HEK293T (cell line): ENCODE data around the gene GTSE1.

ENCODE experiments used
- CTCF ChIA-PET: fragments of 350-600 bp; formaldehyde crosslinking; extraction: SDS; loops from one replicate; lab custom pipeline; 2021; ENCODE audit warnings: antibody characterized with exemption, inconsistent platforms; lab: Yijun Ruan, JAX
- POLR2A ChIA-PET: fragments of 350-600 bp; formaldehyde crosslinking; extraction: SDS; loops from one replicate; lab custom pipeline; 2020; ENCODE audit warnings: antibody characterized with exemption, inconsistent platforms; lab: Yijun Ruan, JAX
- DNase-seq: peaks from one replicate; pipeline ENCODE4 v3.0.0; 2012; ENCODE audit warnings: mixed read lengths; ENCODE audit errors: extremely low spot score
- ARNT ChIP-seq: fragments of 450-650 bp; IDR thresholded peaks from 2 replicates; pipeline ENCODE4 v1.6.1; 2017; ENCODE audit warnings: mild to moderate bottlenecking
- BHLHE40 ChIP-seq: fragments of 450-650 bp; IDR thresholded peaks from 2 replicates; pipeline ENCODE4 v1.6.1; 2016; ENCODE audit warnings: mild to moderate bottlenecking, moderate library complexity, borderline replicate concordance
- CTBP1 ChIP-seq: fragments of 450-650 bp; IDR thresholded peaks from 2 replicates; pipeline ENCODE4 v1.6.1; 2016; ENCODE audit warnings: borderline replicate concordance
- ELF4 ChIP-seq: fragments of 450-650 bp; IDR thresholded peaks from 2 replicates; pipeline ENCODE4 v1.6.1; 2017; ENCODE audit warnings: antibody characterized with exemption
- FOXA1 ChIP-seq: fragments of 450-650 bp; IDR thresholded peaks from 2 replicates; pipeline ENCODE4 v1.6.1; 2016; ENCODE audit warnings: mild to moderate bottlenecking
- FOXK2 ChIP-seq: fragments of 450-650 bp; IDR thresholded peaks from 2 replicates; pipeline ENCODE4 v1.6.1; 2016; ENCODE audit warnings: mild to moderate bottlenecking
- FOXM1 ChIP-seq: fragments of 450-650 bp; IDR thresholded peaks from 2 replicates; pipeline ENCODE4 v1.6.1; 2017; ENCODE audit warnings: mild to moderate bottlenecking, borderline replicate concordance
- HDGF ChIP-seq: fragments of 450-650 bp; IDR thresholded peaks from 2 replicates; pipeline ENCODE4 v1.6.1; 2017; ENCODE audit warnings: antibody characterized with exemption, borderline replicate concordance
- L3MBTL2 ChIP-seq: fragments of 450-650 bp; conservative IDR thresholded peaks from 2 replicates; pipeline ENCODE4 v1.6.1; 2016; ENCODE audit warnings: mild to moderate bottlenecking
- LEF1 ChIP-seq: fragments of 450-650 bp; IDR thresholded peaks from 2 replicates; pipeline ENCODE4 v1.6.1; 2017; ENCODE audit warnings: mild to moderate bottlenecking, borderline replicate concordance
- NFRKB ChIP-seq: fragments of 450-650 bp; IDR thresholded peaks from 2 replicates; pipeline ENCODE4 v1.6.1; 2016; ENCODE audit warnings: mild to moderate bottlenecking, moderate library complexity
- SP1 ChIP-seq: fragments of 450-650 bp; IDR thresholded peaks from 2 replicates; pipeline ENCODE4 v1.6.1; 2017
- SUZ12 ChIP-seq: fragments of 450-650 bp; IDR thresholded peaks from 2 replicates; pipeline ENCODE4 v1.6.1; 2016; ENCODE audit warnings: mild to moderate bottlenecking
- TARDBP ChIP-seq: fragments of 450-650 bp; IDR thresholded peaks from 2 replicates; pipeline ENCODE4 v1.6.1; 2016
- ZNF384 ChIP-seq: fragments of 450-650 bp; IDR thresholded peaks from 2 replicates; pipeline ENCODE4 v1.6.1; 2016
- TF ChIP-seq, protein P1 (sequence below): fragments of 450-650 bp; IDR thresholded peaks from 2 replicates; pipeline ENCODE4 v1.6.1; 2016

Gene GTSE1

DNA sequence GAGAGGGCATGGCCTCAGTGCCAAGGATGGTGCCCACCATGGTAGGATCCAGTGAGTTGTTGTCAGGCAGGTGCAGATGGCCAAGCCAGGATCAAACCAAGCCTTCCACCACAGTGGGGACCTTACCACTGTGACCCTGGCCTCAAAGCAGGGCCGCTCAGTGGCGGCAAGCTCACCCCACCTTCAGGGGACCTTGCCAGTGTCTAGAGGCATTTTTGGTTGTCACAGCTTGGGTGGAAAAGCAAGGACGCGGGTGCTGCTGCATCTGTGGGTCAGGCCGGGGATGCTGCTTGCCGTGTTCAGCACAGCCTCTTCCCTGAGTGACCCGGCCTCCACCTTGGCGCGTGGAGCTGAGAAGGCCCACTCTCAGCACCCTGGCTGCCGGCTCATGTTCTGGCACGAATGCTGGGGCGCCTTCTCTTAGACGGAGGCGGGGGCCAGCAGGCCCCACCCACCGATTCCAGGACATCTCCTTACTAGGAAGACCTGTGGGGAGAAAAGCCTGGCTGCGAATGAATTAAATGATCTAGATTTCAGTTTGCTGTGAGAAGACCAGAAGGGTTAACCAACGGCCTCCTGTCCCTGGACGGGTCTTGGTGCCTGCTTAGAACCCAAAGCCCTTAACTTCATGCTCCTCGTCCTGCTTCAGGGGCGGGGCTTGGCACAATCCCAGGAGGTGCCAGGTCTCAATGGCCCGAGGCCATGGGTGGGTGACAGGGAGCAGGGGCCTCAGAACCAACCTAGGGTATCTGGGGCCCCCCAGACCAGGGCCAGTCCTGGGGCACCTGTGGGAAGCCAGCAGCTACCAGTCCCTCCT is 57.7 kb downstream of the GTSE1 start:
- no peak for DNase-seq
- CTCF ChIA-PET: no interaction called here
- TF ChIP-seq ELF4 (no peak), ZNF384 (no peak), HDGF (no peak), SUZ12 (no peak), L3MBTL2 (no peak), FOXM1 (no peak), ARNT (no peak), LEF1 (no peak), SP1 (no peak), NFRKB (no peak), BHLHE40 (no peak), CTBP1 (no peak), FOXK2 (no peak)
- POLR2A ChIA-PET: no interaction called here

DNA sequence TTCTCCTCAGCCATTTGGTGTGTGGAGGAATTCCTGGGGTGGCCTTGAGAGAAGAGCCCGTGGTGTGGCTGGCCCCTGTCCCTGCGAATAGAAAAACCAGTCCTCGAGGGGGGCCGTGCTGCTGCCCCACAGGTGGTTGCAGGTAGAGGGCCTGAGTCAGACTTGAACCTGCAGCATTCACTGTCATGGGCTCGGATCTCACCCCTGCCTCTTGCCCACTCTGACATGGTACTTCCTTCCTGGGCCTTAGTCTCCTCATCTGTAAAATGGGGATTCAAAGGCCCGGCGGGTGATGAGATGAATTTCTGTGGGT is 58.3 kb downstream of the GTSE1 start:
- TF ChIP-seq, protein P1, sequence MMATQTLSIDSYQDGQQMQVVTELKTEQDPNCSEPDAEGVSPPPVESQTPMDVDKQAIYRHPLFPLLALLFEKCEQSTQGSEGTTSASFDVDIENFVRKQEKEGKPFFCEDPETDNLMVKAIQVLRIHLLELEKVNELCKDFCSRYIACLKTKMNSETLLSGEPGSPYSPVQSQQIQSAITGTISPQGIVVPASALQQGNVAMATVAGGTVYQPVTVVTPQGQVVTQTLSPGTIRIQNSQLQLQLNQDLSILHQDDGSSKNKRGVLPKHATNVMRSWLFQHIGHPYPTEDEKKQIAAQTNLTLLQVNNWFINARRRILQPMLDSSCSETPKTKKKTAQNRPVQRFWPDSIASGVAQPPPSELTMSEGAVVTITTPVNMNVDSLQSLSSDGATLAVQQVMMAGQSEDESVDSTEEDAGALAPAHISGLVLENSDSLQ: no peak
- TF ChIP-seq FOXK2 (no peak), FOXM1 (no peak), ARNT (no peak), FOXA1 (no peak), HDGF (no peak)
- DNase-seq: no peak
- ChIA-PET CTCF (interaction anchor here (0.5 to 1.8 kb wide), 3 partner anchors 13 to 349 kb away, joined by 3 to 6 read pairs (median 3); no protein-coding TSS in a partner anchor), POLR2A (no interaction called here)

- ChIA-PET CTCF (interaction anchor here (0.5 to 2.5 kb wide), 4 partner anchors 12 to 349 kb away, joined by 3 to 6 read pairs (median 4); no protein-coding TSS in a partner anchor), POLR2A (no interaction called here)
- no peak for TF ChIP-seq NFRKB
- TF ChIP-seq, protein P1: peak; percentile 67
- peak; percentile 84 for DNase-seq
Measured at GRCh38 chr22:46355369-46355995, 58.8 kb downstream of the GTSE1 start.

GRCh38 chr22:46355996-46356471 is 59.4 kb downstream of the GTSE1 start:
- POLR2A ChIA-PET: interaction anchor here (0.8 to 1.0 kb wide), 2 partner anchors 16 to 187 kb away, joined by 3 read pairs; no protein-coding TSS in a partner anchor

GRCh38 chr22:46356496-46357480 is 60.1 kb downstream of the GTSE1 start:
- CTCF ChIA-PET: interaction anchor here (1.5 to 2.5 kb wide), 3 partner anchors 11 to 191 kb away, joined by 3 to 6 read pairs (median 5); no protein-coding TSS in a partner anchor
- no peak for DNase-seq
- POLR2A ChIA-PET: interaction anchor here (0.8 to 1.0 kb wide), 2 partner anchors 16 to 186 kb away, joined by 3 read pairs; no protein-coding TSS in a partner anchor
- no peak for TF ChIP-seq TARDBP
- TF ChIP-seq ELF4: no peak
- no peak for TF ChIP-seq L3MBTL2
- no peak for TF ChIP-seq ARNT

More at GRCh38 chr22:46355996-46356471, 59.4 kb downstream of the GTSE1 start:
- CTCF ChIA-PET: interaction anchor here (1.5 to 2.5 kb wide), 3 partner anchors 12 to 191 kb away, joined by 3 to 6 read pairs (median 5); no protein-coding TSS in a partner anchor
- DNase-seq: no peak
- TF ChIP-seq, protein P1: no peak
- TF ChIP-seq LEF1 (no peak), BHLHE40 (no peak), ARNT (no peak), L3MBTL2 (no peak)
